Gastroesophageal sphincter (tissue), 4 donors: ENCODE data around the gene LRP1B. TPM values are rescaled to one million over a fixed set of nuclear protein-coding genes. Genes with fewer than 3 reads are reported as not detected.

Experiments used
- ATAC-seq: fragments of 150-250 bp; one replicate; pipeline ENCODE4 v1.9.1; 2016; ENCODE audit warnings: mild to moderate bottlenecking, moderate library complexity
- H3K27ac ChIP-seq, 4 donors: fragments of 200-600 bp; sonication (generic) in 3 of 4; 1 replicate in 3 of 4; 2 replicates in 1 of 4; pipeline ENCODE4 v1.5.1; 2016 to 2019
- H3K27me3 ChIP-seq: fragments of 200-600 bp; sonication (generic); one replicate; pipeline ENCODE4 v1.5.1; 2019
- H3K36me3 ChIP-seq, 2 donors: fragments of 200-600 bp; sonication (generic); one replicate each; pipeline ENCODE4 v1.5.1; 2019; ENCODE audit warnings: control low read depth in 1 of 2
- H3K4me1 ChIP-seq, 3 donors: fragments of 200-600 bp; sonication (generic); 1 replicate in 2 of 3; 2 replicates in 1 of 3; pipeline ENCODE4 v1.5.1; 2016 to 2019; ENCODE audit warnings: control low read depth in 2 of 3
- H3K4me3 ChIP-seq, 2 donors: fragments of 200-600 bp; sonication (generic); one replicate each; pipeline ENCODE4 v1.5.1; 2019; ENCODE audit warnings: mild to moderate bottlenecking in 1 of 2, moderate library complexity in 1 of 2
- H3K9me3 ChIP-seq, 3 donors: fragments of 200-600 bp; sonication (generic); one replicate each; pipeline ENCODE4 v1.5.1; 2017 to 2019; ENCODE audit warnings: control low read depth in 2 of 3
- CTCF ChIP-seq, 4 experiments: fragments of 200-600 bp in 2 of 4; fragments of 450-650 bp in 2 of 4; sonication (generic) in 1 of 4; IDR thresholded peaks; one replicate each; pipeline ENCODE4 v1.5.1; 2017 to 2019; ENCODE audit warnings: antibody characterized with exemption in 4 of 4, mild to moderate bottlenecking in 2 of 4, moderate library complexity in 2 of 4
- EP300 ChIP-seq: sonication (generic); formaldehyde crosslinking; IDR thresholded peaks from one replicate; pipeline ENCODE4 v1.6.1; 2017; ENCODE audit warnings: antibody characterized with exemption, mild to moderate bottlenecking
- POLR2A ChIP-seq, 2 donors: fragments of 450-650 bp; IDR thresholded peaks; one replicate each; pipeline ENCODE4 v1.6.1; 2017; ENCODE audit warnings: antibody characterized with exemption in 2 of 2, mild to moderate bottlenecking in 2 of 2, moderate library complexity in 1 of 2
- POLR2AphosphoS5 ChIP-seq: sonication (generic); formaldehyde crosslinking; IDR thresholded peaks from one replicate; pipeline ENCODE4 v1.6.1; 2017; ENCODE audit warnings: antibody characterized with exemption
- WGBS, 2 donors: methylation state at CpG; one replicate each; pipeline ENCODE4 v1.1.5; 2018; ENCODE audit warnings: low coverage in 1 of 2; 5-methylcytosine and 5-hydroxymethylcytosine counted together
- total RNA-seq, 4 donors: library from RNA; depleted of rRNA; stranded (reverse); fragments of >200 nt; gene quantifications; one replicate each; pipeline ENCODE4 v1.1.0, GENCODE V29; 2016

The LRP1B gene
- total RNA-seq, 4 donors from 2014 or later: 0.27 to 20.7 (median 3.2) TPM

DNA sequence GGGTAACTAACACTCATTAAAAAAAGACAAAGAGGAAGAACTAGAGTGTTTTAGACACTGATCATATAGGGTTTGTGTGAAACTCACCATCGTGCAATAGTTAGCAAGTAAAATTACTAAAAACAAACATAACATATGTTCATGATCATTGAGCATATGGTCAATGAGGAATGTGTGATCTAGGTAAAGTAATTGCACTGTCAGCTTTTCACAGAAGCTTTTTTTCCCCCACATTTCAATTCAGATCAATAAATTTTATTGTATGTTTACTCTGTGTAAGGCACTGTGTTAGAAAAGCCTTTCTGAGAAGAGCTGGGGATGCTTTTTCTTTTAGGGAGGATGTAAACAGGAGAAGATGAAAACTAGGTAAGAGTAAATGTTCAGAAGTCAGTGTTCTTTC is 348.2 kb downstream of the LRP1B start:
- 75 to 76% methylated on average over 1 of the region's 1 CpG for WGBS, 2 donors
- Histone ChIP-seq H3K9me3 (no peaks in the 10 kb centered on the region), H3K4me3 (no peak overlapping the region), H3K36me3 (no peaks in the 10 kb centered on the region), H3K27ac (no peak overlapping the region), H3K4me1 (no peaks in the 10 kb centered on the region), H3K27me3 (no peaks in the 10 kb centered on the region)
- ATAC-seq: no peak
- TF ChIP-seq CTCF (IDR thresholded peaks at IDR 0.05): no peak
- TF ChIP-seq POLR2A (IDR thresholded peaks at IDR 0.05): no peak
- no peak for TF ChIP-seq EP300
- TF ChIP-seq POLR2AphosphoS5: no peak

- Histone ChIP-seq H3K9me3 (no peaks in the 10 kb centered on the region), H3K36me3 (no peaks in the 10 kb centered on the region), H3K4me1 (no peaks in the 10 kb centered on the region), H3K27ac (no peak overlapping the region), H3K4me3 (no peak overlapping the region), H3K27me3 (no peaks in the 10 kb centered on the region)
- no peak for ATAC-seq
- 19 to 67% methylated on average over 2 of the region's 2 CpGs for WGBS, 2 donors
- TF ChIP-seq EP300 (no peak), POLR2AphosphoS5 (no peak), CTCF (IDR thresholded peaks at IDR 0.05) (no peak), POLR2A (IDR thresholded peaks at IDR 0.05) (no peak)
These were observed 352.4 kb downstream of the LRP1B start for GRCh38 chr2:141778315-141778835.

GRCh38 chr2:141770530-141770929 is 360.3 kb downstream of the LRP1B start:
- H3K4me1 ChIP-seq: no peaks in the 10 kb centered on the region
- no peaks in the 10 kb centered on the region for H3K9me3 ChIP-seq
- TF ChIP-seq EP300 (no peak), POLR2A (IDR thresholded peaks at IDR 0.05) (no peak), CTCF (IDR thresholded peaks at IDR 0.05) (no peak)
- no peaks in the 10 kb centered on the region for H3K36me3 ChIP-seq
- H3K27ac ChIP-seq: no peak overlapping the region
- no peaks in the 10 kb centered on the region for H3K27me3 ChIP-seq
- no peak for ATAC-seq
- 47 to 90% methylated on average over 6 of the region's 6 CpGs for WGBS, 2 donors
- H3K4me3 ChIP-seq: no peak overlapping the region

DNA sequence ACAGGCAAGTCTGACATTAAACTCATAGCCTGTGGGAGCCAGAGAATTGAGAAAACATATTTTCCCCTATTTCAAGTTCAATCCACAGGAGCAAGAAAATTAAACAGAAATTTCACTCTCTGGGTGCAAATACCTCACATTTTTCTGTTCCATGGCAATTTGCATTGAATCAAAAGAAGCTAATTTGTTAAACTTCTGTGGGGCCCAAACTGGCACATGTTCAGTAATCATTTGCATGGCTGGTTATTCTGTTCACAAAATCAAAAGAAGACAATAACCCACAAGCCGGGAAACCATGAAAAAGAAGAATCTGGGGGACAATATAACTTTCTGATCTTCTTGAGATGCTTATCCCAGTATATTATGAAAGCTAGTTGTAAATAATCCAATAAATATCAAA is 363.1 kb downstream of the LRP1B start:
- Histone ChIP-seq H3K4me3 (no peak overlapping the region), H3K27me3 (no peaks in the 10 kb centered on the region), H3K27ac (no peak overlapping the region), H3K9me3 (no peaks in the 10 kb centered on the region), H3K36me3 (no peaks in the 10 kb centered on the region), H3K4me1 (no peaks in the 10 kb centered on the region)
- TF ChIP-seq CTCF (IDR thresholded peaks at IDR 0.05): no peak
- no peak for TF ChIP-seq POLR2AphosphoS5
- TF ChIP-seq EP300: no peak
- no peak for TF ChIP-seq POLR2A (IDR thresholded peaks at IDR 0.05)
- 77 to 88% methylated on average over 1 of the region's 1 CpG for WGBS, 2 donors
- ATAC-seq: no peak

- TF ChIP-seq POLR2A (IDR thresholded peaks at IDR 0.05) (no peak), EP300 (no peak), POLR2AphosphoS5 (no peak), CTCF (IDR thresholded peaks at IDR 0.05) (no peak)
- no peaks in the 10 kb centered on the region for H3K9me3 ChIP-seq
- no peak overlapping the region for H3K27ac ChIP-seq
- H3K4me1 ChIP-seq: no peaks in the 10 kb centered on the region
- no peak overlapping the region for H3K4me3 ChIP-seq
- no peak for ATAC-seq
- no peaks in the 10 kb centered on the region for H3K36me3 ChIP-seq
- H3K27me3 ChIP-seq: no peaks in the 10 kb centered on the region
- WGBS, 2 donors: 55 to 57% methylated on average over 1 to 2 of the region's 2 CpGs
These were observed 363.8 kb downstream of the LRP1B start for GRCh38 chr2:141767051-141767450.
